Hematopoietic multipotent progenitor cell (in vitro differentiated cells): ENCODE data around the gene GRK6. TPM values are rescaled to one million over a fixed set of nuclear protein-coding genes. Genes with fewer than 3 reads are reported as not detected.
"Not testable (repeated sequence)": the region's sequence is repeated elsewhere in the genome, so short reads cannot be mapped to it uniquely, and the experiment has no call there.

ENCODE experiments used
- DNase-seq, 3 donors: peaks; one replicate each; pipeline ENCODE4 v3.0.0-alpha.2; 2011 to 2015; ENCODE audit warnings: low read depth in 2 of 3, low spot score in 2 of 3
- total RNA-seq: library from RNA; depleted of rRNA; stranded (reverse); fragments of >200 nt; gene quantifications from one replicate; pipeline ENCODE4 v1.2.3, GENCODE V29; 2012

Gene GRK6
- total RNA-seq, 1 donor, result 98.0 TPM

DNA sequence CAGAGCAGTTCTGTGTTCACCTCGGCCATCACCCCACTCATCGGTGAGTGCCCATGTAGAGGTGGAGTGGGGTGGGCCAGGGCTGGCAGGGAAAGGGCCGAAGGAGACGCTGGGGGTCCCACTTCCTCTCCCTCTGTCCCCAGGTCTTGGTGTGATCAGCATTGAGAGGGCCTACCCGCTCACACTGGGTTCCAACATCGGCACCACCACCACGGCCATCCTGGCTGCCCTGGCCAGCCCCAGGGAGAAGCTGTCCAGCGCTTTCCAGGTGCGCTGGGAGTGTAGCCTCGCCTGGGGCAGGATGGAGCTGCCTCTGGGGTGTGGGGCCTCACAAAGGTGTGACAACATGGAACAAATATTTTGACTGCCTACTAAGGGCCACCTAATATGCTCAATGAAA, 29.7 kb upstream of the GRK6 start:
- no peak for DNase-seq

- no peak for DNase-seq
Measured at GRCh38 chr5:177397875-177398390, 28.5 kb upstream of the GRK6 start.

DNA sequence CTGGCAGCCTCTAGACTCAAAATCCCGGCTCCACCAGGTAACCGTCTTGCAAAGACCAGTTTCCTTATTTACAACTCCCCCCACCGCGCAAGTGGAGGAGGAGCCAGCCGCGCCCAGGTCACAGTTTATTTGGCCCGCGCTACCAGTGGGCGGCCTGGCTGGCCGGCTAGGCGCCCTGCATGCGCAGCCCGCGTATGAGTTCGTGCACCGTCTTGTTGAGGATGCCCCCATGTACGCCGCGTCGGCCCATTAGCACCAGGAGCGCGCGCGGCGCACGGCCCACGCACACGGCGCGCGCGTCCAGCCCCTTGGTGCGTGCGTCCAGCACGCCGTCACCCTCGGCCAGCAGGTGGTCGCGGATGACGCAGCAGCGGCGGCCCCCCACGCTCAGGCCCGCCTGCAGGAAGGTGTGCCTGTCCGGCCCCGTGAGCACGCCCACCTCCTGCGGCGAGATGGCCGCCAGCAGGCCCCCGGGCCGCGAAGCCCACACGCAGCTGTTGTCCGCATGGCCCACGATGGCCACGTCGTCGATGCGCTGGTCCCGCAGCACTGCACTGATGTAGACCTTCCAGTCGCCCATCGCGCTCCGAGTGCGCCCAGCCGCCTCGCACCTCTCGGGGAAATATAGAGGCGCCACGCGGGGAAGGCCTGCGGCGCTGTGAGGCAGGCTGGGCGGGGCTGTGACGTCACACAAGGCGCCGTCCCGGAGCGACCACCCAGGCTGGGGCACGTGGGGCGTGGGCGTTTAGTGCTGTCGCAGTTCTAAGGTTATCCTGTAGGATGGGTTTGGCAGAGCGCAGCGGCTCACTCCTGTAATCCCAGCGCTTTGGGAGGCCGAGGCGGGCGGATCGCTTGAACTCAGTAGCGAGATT, 26.2 kb upstream of the GRK6 start, which contains the start of gene PFN3:
Gene PFN3 (minus strand): TSS at position 665 of the 872 bp plus-strand sequence. CDS start 85 bp downstream, at position 580.
- DNase-seq, result peak in 1 of 3 donors; percentile 21

DNA sequence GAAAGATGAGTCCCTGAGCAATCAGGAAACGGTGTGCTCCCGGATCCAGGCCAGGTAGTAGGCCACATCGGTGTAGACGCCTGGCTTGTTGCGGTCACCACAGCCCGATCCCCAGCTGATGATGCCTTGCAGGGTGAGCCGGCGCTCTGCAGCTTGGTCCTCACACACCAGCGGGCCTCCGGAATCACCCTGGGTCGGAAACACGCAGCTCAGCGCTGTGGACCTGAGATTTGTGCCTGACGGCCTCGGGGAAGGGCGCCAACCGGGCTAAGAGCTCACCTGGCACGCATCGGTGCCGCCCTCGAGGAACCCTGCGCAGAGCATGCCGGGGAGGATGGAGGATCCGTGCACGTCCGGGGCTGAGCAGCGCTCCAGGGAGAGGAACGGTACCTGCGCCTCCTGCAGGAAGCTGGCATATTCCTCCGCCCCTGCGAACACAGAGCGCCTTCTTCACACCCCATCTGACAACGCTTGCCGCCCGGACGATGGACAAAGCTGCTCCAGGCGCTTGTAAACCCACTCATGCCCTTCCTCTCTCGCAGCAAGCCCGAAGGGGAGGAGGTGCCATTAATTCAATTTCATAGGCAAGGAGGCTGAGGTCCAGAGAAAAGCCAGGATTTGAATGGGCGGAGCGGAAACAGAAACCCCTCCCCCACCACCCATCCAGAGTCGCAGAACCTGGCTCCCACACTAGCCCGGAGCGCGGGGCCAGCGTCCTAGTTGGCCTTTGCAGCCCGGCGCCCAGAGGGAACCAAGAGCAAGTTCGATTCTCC, 24.0 kb upstream of the GRK6 start:
- DNase-seq, result peak in 1 of 3 donors; percentile 22

DNA sequence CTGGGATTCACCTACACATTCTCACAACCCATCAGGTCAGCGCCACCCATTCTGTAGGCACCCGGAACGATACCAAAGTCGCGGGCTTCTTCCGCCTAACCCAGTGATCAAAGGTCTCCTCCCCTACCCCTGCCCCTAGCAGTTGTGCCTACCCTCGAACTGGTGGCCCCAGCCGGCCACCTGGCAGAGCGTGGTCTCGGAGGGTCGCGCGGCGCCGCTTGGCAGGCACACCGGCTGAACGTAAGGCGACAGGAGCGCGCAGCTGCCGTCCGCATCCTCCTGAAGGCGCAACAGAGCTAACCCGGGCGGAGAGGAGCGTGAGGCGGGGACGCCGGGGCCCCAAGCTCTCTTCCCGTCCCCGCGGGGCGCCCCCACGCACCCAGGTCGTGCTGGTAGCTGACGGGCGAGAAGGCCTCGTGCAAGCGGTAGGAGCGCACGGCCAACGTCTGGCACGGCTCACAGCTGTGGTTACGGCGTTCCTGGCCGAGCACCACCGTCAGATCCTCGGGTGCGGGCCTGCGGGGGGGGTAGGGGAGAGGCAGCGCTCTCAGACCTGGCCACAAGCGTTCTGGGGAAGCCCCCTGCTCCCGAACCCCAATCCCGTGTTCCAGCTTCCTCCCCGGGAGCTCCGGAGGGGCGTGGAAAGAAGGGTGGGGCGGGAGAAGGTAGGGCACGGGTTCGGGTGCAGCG, 23.2 kb upstream of the GRK6 start:
- DNase-seq, result peak in 2 of 3 donors; percentile 54

- peak; percentile 69 to 92 (median 91) for DNase-seq
Measured at GRCh38 chr5:177403792-177404640, 22.5 kb upstream of the GRK6 start.

DNA sequence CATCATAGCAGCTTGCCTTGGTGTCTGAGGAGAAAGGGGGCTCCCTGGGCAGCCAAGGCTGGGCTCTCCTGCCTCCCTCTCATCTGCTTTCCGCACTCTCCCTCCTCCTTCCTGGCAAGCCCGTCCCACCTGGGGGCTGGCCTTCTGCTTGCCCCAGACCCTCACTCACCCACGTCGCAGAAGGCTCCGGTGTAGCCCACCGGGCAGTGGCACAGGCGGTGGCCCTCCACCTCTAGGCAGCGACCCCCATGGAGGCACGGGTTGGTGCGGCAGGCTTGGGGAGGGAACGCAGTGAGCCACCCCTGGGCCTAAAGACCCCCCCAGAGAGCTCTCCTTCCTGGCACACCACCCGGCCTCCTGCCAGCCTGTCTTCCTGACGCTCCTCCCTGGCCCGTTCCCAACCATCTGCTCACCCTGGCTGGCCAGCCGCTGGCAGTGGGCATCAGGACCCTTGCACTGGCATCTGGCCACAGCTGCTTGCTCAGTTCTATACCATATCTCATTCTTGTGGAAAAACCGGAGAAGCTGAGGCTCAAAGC, 21.8 kb upstream of the GRK6 start:
- DNase-seq, result no peak

DNA sequence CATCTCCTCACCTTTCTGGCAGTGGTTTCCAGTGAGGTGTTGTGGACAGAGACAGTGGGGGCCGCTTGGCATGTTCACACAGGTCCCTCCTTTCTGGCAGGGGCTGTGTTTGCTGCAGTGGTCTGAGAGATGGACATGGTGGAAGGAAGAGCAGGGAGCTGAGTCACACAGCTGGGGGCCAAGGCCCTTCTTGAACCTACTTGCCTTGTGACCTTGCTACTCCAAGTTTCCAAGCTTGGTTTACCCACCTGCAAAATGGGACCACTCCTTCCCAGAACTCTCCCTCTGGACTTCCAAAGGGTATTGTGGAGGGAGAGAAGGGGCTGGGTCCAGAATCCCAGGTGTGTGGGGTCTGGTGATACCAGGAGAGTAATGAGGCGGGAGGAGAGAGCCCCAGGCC, 21.2 kb upstream of the GRK6 start:
- no peak for DNase-seq

DNA sequence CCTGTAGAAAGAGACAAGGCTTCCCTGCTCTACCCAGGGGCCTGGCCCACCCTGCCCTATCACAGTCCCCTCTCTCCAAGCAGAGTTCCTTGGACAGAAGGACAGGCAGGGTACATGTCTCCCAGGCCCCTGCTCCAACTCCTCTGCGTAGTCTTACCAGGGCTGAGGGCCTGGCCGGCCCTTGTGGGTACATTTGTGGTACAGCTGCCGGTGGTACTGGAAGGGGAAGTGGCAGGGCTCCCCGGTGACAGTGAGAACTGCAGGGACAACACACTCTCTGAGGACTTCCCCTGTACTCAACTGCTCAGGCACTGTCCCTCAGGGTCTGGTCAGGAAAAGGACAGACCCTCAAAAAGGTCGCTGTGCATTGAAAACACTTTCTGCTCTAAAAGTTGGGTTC, 20.7 kb upstream of the GRK6 start:
- DNase-seq, result peak in 2 of 3 donors; percentile 73 to 82

DNA sequence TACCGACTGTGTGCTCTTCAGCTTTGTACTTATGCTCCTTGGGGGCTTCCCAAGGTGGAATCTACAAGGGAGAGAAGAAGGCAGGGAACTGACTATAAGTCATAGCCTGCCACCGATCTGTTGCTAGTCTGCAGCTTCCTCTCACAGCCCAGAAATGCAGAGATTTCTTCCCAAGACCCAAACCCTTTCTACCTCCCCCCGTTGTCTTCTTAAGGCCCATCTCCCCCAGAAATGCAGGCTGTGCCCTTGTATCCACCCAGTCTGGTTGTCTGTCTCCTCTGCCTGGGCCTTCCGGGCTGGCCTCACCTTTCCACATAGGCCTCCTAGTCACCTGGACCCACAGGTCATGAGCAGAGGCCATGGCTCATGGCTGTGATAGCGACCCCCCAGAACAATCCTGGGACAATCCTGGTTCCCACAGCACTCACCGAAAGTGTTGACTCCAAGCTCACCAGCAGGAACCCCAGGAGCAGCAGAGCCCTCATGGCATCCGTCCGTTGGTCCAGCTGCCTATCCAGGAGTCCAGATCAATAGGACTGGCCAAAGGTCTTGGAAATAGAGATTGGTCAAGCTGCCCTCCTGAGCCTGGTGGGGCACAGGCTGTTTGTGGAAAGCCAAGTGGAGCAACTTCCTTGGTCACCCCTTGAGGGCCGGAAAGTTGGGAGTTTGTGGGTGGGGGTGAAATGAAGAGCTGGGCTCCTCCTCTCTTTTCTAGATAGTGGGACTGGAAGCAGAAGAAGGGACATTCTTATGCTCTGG, 17.3 kb upstream of the GRK6 start, which contains the start of gene F12:
Gene F12 (minus strand): TSS at position 522 of the 759 bp plus-strand sequence. CDS start 37 bp downstream, at position 485.
- no peak for DNase-seq

DNA sequence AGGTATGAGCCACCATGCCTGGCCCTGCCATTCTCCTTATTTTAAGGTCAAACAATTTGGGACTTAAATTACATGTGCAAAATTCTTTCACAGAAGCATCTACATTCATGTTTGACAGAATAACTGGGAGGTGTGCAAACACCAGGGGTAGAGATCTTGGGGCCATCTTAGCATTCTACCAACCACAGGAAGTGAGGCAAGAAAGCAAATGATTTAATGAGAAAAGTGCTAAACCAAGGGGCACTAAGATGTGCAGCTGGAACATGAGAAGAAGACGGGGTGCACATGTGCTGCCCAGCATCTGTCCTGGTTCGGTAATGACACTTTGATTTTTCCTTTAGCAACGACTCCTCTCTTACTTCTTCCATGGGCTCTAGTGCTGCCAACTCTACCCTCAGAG, 15.9 kb upstream of the GRK6 start:
- DNase-seq, result no peak

DNA sequence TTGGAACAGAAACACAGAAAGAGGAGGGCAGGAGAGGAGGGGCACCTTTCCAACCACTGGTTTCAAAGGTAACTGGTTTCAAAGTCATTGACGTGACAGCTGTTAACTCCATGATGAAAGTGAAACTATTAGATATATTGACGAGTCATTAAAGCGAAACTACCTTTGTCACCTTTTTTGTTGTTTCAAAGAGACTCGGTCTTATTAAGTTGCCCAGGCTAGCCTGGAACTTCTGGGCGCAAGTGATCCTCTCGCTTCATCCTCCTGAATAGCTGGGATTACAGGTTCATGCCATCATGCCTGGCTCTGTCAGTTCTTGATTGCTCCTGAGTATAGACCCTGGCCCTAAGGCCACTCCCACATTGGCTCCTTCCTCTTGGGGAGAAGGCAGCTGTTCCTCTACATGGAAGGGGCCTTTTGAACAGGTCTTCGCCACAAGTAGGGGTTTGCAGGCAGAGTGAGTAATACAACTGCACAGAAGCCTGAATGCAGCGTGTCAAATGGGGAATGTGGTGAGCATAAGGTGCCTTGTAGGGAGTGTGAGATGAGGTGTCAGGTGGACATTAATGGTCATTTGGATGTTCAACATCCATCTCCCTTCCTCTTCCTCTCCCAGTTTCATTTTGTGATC, 13.8 kb upstream of the GRK6 start:
- no peak for DNase-seq

DNA sequence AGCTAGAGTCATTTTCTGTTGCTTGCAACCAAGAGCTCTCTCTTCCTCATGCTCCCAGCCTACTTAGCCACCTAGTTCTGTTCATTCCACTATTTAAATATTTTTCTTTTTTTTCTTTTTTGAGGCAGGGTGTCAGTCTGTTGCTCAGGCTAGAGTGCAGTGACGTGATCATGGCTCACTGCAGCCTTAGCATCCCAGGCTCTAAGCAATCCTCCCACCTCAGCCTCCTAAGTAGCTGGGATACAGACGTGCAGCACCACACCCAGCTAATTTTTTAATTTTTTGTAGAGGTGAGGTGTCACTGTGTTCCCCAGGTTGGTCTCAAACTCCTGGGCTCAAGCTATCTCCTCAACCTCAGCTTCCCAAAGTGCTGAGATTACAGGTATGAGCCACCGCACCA, 12.0 kb upstream of the GRK6 start:
- no peak for DNase-seq

GRCh38 chr5:177417081-177417480, 9.4 kb upstream of the GRK6 start:
- not testable (repeated sequence) for DNase-seq

- DNase-seq, result no peak
Measured at GRCh38 chr5:177419046-177419445, 7.4 kb upstream of the GRK6 start.

DNA sequence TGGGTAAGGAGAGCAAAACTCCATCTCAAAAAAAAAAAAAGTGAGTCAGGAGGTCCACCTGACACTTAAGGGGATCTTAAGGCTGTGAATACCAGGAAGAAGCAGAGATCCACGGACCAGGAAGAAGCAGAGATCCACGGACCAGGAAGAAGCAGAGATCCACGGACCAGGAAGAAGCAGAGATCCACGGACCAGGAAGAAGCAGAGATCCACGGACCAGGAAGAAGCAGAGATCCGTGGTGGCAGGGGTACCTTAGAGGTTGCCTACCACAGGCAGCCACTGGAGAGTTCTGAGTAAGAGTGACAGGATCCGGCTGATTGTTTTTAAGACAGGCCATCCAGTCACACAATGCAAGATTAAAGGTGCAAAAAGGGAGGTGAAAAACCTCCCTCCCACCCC, 6.0 kb upstream of the GRK6 start:
- DNase-seq, result not testable (repeated sequence)

DNA sequence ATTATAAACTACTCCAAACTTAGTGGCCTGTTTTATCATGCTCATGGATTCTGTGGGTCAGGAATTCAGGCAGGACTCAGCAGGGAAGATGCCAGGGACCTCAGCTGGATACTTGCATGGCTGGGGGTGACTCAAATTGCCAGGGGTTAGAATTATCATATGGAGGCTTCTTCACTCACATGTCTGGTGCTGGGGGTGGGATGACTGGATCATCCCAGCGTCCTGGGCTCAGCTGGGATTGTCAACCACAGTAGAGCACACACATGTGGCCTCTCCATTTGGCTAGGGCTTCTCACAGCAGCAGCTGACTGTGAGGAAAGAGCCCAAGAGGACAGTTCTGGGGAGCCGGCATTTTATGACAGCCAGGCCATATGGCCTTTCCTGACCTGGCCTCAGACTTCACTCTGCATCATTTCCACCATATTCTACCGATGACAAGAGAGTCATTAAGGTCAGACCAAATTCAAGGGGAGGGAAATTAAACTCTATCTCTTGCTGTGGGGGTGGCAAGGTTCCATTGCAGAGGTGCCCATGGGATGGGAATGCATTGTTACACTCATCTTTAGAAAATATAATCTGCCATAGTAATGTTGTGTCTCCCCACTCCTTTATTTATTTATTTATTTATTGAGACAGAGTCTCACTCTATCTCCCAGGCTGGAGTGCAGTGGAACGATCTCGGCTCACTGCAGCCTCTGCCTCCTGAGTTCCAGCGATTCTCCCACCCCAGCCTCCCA, 5.2 kb upstream of the GRK6 start:
- DNase-seq, result no peak

DNA sequence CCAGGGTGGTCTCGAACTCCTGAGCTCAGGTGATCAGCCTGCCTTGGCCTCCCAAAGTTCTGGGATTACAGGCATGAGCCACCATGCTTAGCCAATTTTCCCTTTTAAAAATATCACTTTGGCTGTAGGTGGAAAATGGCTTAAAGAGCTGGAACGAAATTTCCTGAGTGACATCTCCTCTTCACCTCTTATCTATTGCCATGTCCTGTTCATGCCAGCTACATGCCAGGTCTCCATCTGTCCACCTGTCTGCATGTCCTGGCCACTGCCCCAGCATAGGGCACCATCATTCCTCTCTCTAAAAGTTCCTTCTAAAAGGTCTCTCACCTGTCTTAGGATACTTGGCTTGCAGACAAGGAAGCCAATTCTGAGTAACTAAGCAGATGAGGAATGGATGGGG, 2.8 kb upstream of the GRK6 start:
- DNase-seq, result no peak
